Measurements from ENCODE around the gene PPBP.

DNA sequence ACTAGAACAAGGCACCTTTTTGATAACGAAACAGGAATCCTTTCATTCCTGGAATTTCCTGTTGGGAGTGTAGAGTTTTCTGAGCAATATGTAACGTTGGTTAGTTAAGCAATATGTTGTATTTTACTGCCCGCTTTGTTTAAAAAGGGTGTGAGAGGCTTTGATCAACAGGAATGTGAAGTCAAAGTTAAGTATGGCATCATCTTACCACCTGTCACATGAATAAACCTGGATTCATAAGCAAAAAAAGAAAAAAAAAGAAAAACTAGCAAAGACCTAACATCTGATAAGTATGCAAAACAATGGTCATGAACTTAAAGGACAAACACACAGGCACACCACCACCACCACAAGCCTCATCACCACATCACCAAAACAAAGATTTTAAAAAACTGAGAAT is 17.5 kb upstream of the PPBP start:
- TF ChIP-seq, protein P1, sequence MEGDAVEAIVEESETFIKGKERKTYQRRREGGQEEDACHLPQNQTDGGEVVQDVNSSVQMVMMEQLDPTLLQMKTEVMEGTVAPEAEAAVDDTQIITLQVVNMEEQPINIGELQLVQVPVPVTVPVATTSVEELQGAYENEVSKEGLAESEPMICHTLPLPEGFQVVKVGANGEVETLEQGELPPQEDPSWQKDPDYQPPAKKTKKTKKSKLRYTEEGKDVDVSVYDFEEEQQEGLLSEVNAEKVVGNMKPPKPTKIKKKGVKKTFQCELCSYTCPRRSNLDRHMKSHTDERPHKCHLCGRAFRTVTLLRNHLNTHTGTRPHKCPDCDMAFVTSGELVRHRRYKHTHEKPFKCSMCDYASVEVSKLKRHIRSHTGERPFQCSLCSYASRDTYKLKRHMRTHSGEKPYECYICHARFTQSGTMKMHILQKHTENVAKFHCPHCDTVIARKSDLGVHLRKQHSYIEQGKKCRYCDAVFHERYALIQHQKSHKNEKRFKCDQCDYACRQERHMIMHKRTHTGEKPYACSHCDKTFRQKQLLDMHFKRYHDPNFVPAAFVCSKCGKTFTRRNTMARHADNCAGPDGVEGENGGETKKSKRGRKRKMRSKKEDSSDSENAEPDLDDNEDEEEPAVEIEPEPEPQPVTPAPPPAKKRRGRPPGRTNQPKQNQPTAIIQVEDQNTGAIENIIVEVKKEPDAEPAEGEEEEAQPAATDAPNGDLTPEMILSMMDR (IDR thresholded peaks at IDR 0.05), result no peak
- no peak for TF ChIP-seq POLR2A (IDR thresholded peaks at IDR 0.05)
